Stomach (tissue), 9 donors: ENCODE measurements around the gene WDR35. TPM values are rescaled to one million over a fixed set of nuclear protein-coding genes. Genes with fewer than 3 reads are reported as not detected.

Experiments
- DNase-seq, 2 donors: peaks; one replicate each; pipeline versions ENCODE4 v3.0.0 to v3.0.0-alpha.2; 2013 to 2019
- H3K27ac ChIP-seq, 5 donors: fragments of 200-600 bp in 4 of 5; sonication (generic) in 4 of 5; one replicate each; pipeline ENCODE4 v1.5.1; 2013 to 2019; ENCODE audit warnings: mild to moderate bottlenecking in 1 of 5, moderate library complexity in 1 of 5
- H3K27me3 ChIP-seq, 3 donors: fragments of 200-600 bp; sonication (generic); one replicate each; pipeline ENCODE4 v1.5.1; 2017 to 2019; ENCODE audit warnings: mixed run types in 1 of 3
- H3K36me3 ChIP-seq, 4 donors: fragments of 200-600 bp; sonication (generic); 1 replicate in 3 of 4; 2 replicates in 1 of 4; pipeline ENCODE4 v1.5.1; 2016 to 2019
- H3K4me1 ChIP-seq, 4 donors: fragments of 200-600 bp; sonication (generic); one replicate each; pipeline ENCODE4 v1.5.1; 2016 to 2019
- H3K4me3 ChIP-seq, 4 donors: fragments of 200-600 bp; sonication (generic) in 3 of 4; one replicate each; pipeline ENCODE4 v1.5.1; 2016 to 2019; ENCODE audit warnings: mild to moderate bottlenecking in 1 of 4
- H3K9me3 ChIP-seq, 4 donors: fragments of 200-600 bp; sonication (generic); one replicate each; pipeline ENCODE4 v1.5.1; 2016 to 2019
- CTCF ChIP-seq, 7 experiments: fragments of 450-650 bp in 4 of 7; fragments of 200-600 bp in 3 of 7; sonication (generic) in 3 of 7; IDR thresholded peaks; one replicate each; pipeline ENCODE4 v1.5.1; 2016 to 2019; ENCODE audit warnings: antibody characterized with exemption in 7 of 7, control low read depth in 2 of 7, mild to moderate bottlenecking in 1 of 7
- EP300 ChIP-seq: sonication (generic); formaldehyde crosslinking; IDR thresholded peaks from one replicate; pipeline ENCODE4 v1.6.1; 2017; ENCODE audit warnings: antibody characterized with exemption
- POLR2A ChIP-seq, 4 donors: fragments of 450-650 bp; IDR thresholded peaks; one replicate each; pipeline ENCODE4 v1.6.1; 2016; ENCODE audit warnings: antibody characterized with exemption in 4 of 4, control low read depth in 2 of 4, mild to moderate bottlenecking in 1 of 4, moderate library complexity in 1 of 4
- POLR2AphosphoS5 ChIP-seq, 3 donors: sonication (generic); formaldehyde crosslinking; IDR thresholded peaks; one replicate each; pipeline ENCODE4 v1.6.1; 2016; ENCODE audit warnings: antibody characterized with exemption in 3 of 3
- whole genome bisulfite sequencing, 5 donors: extraction: QIAGEN DNeasy Blood & Tissue Kit in 3 of 5; methylation state at CpG; one replicate each; pipeline versions ENCODE4 v1.1.5 to v1.1.7; 2013 to 2018; 5-methylcytosine and 5-hydroxymethylcytosine counted together
- intact Hi-C: fragments of 100-400 bp; cut with DNase I; formaldehyde crosslinking; loops from one replicate; pipeline ENCODE4 v1.15.1; 2023; ENCODE audit warnings: low total_unique reads
- polyA plus RNA-seq, 3 donors: library from polyadenylated mRNA; stranded (reverse); fragments of 200-250 nt; gene quantifications; one replicate each; pipeline ENCODE4 v1.2.3, GENCODE V29; 2013
- total RNA-seq, 5 donors: library from RNA; depleted of rRNA; stranded (reverse); fragments of >200 nt; gene quantifications; one replicate each; pipeline versions ENCODE4 v1.1.0 to v1.2.3, GENCODE V29; 2014 to 2016
- donor health status: healthy with polysubstance abuse.
- donor health status: Bipolar disorder and iron deficiency.
- donor health status: healthy.

WDR35 gene
- total and polyA plus RNA-seq, 8 donors, result under 0.01 to 28.3 (median 3.5) TPM

- WGBS, 5 donors, result 60 to 80% (median 70%) methylated on average over 7 of the region's 7 CpGs
- no peaks in the 10 kb centered on the region for H3K36me3 ChIP-seq
- TF ChIP-seq CTCF (IDR thresholded peaks at IDR 0.05), result no peak
- no peak for TF ChIP-seq POLR2A (IDR thresholded peaks at IDR 0.05)
- TF ChIP-seq POLR2AphosphoS5 (IDR thresholded peaks at IDR 0.05), result no peak
- TF ChIP-seq EP300, result no peak
- H3K4me3 ChIP-seq, result no peak overlapping the region
- H3K4me1 ChIP-seq, result no peaks in the 10 kb centered on the region
- intact Hi-C loops, result no loop called here
- H3K27me3 ChIP-seq, result no peaks in the 10 kb centered on the region
- H3K9me3 ChIP-seq, result no peaks in the 10 kb centered on the region
- no peak for DNase-seq
- H3K27ac ChIP-seq, result no peak overlapping the region
Measured at GRCh38 chr2:19885791-19886190, 104.1 kb downstream of the WDR35 start.

GRCh38 chr2:19883971-19884720, 105.8 kb downstream of the WDR35 start:
- no peaks in the 10 kb centered on the region for H3K36me3 ChIP-seq
- TF ChIP-seq CTCF (IDR thresholded peaks at IDR 0.05) (no peak), POLR2A (IDR thresholded peaks at IDR 0.05) (no peak), POLR2AphosphoS5 (IDR thresholded peaks at IDR 0.05) (no peak), EP300 (no peak)
- intact Hi-C loops, result no loop called here
- H3K4me1 ChIP-seq, result no peaks in the 10 kb centered on the region
- 94 to 100% (median 96%) methylated on average over 6 to 8 of the region's 8 CpGs for WGBS, 5 donors
- no peak overlapping the region for H3K27ac ChIP-seq
- H3K27me3 ChIP-seq, result no peaks in the 10 kb centered on the region
- H3K9me3 ChIP-seq, result no peaks in the 10 kb centered on the region
- no peak for DNase-seq
- no peak overlapping the region for H3K4me3 ChIP-seq

GRCh38 chr2:19883486-19883885, 106.4 kb downstream of the WDR35 start:
- H3K4me3 ChIP-seq, result no peak overlapping the region
- H3K36me3 ChIP-seq, result no peaks in the 10 kb centered on the region
- 31 to 64% (median 38%) methylated on average over 2 of the region's 2 CpGs for WGBS, 5 donors
- H3K27me3 ChIP-seq, result no peaks in the 10 kb centered on the region
- TF ChIP-seq CTCF (IDR thresholded peaks at IDR 0.05) (no peak), EP300 (no peak), POLR2AphosphoS5 (IDR thresholded peaks at IDR 0.05) (no peak), POLR2A (IDR thresholded peaks at IDR 0.05) (no peak)
- intact Hi-C loops, result no loop called here
- H3K27ac ChIP-seq, result no peak overlapping the region
- H3K9me3 ChIP-seq, result no peaks in the 10 kb centered on the region
- DNase-seq, result no peak
- H3K4me1 ChIP-seq, result no peaks in the 10 kb centered on the region

- TF ChIP-seq POLR2A (IDR thresholded peaks at IDR 0.05) (no peak), EP300 (no peak), CTCF (IDR thresholded peaks at IDR 0.05) (no peak), POLR2AphosphoS5 (IDR thresholded peaks at IDR 0.05) (no peak)
- H3K4me1 ChIP-seq, result no peaks in the 10 kb centered on the region
- no peaks in the 10 kb centered on the region for H3K9me3 ChIP-seq
- H3K27ac ChIP-seq, result no peak overlapping the region
- DNase-seq, result no peak
- WGBS, 5 donors, result 85 to 95% (median 92%) methylated on average over 2 of the region's 2 CpGs
- intact Hi-C loops, result no loop called here
- no peaks in the 10 kb centered on the region for H3K27me3 ChIP-seq
- no peak overlapping the region for H3K4me3 ChIP-seq
- no peaks in the 10 kb centered on the region for H3K36me3 ChIP-seq
Measured at GRCh38 chr2:19882286-19882685, 107.6 kb downstream of the WDR35 start.
